ENCODE data around the gene MAZ. TPM values are rescaled to one million over a fixed set of nuclear protein-coding genes. Genes with fewer than 3 reads are reported as not detected.

MAZ gene
- total and polyA plus RNA-seq, 2 experiments from 2014 or later: 132 to 190 TPM

GRCh38 chr16:29816694-29817441 lies 10.5 kb downstream of the MAZ start:
- DNase-seq (ENCODE audit: low spot score): peak; percentile 73
- Histone ChIP-seq H3K79me2 (peaks cover 56% of the 10 kb centered on the region), H3K36me3 (replicated peaks; ENCODE audit: insufficient read depth, low read depth) (no peaks in the 10 kb centered on the region), H4K20me1 (ENCODE audit: insufficient read depth, poor library complexity, severe bottlenecking) (no peaks in the 10 kb centered on the region), H3K9me2 (replicated peaks; ENCODE audit: insufficient read depth) (no peaks in the 10 kb centered on the region), H2AFZ (peak overlapping the region; percentile 59), H3K4me1 (ENCODE audit: insufficient read depth) (peaks cover 35% of the 10 kb centered on the region), H3K4me3 (peak overlapping the region; percentile 42), H3K9me3 (ENCODE audit: low read depth) (no peaks in the 10 kb centered on the region), H3K27ac (peak overlapping the region; percentile 93), H3K27me3 (no peaks in the 10 kb centered on the region), H3K4me2 (peak overlapping the region; percentile 87)
- 3% methylated on average over 27 of the region's 37 CpGs for WGBS (ENCODE audit: low lambda C conversion rate, missing lambda C conversion rate)
- TF ChIP-seq, protein P1, sequence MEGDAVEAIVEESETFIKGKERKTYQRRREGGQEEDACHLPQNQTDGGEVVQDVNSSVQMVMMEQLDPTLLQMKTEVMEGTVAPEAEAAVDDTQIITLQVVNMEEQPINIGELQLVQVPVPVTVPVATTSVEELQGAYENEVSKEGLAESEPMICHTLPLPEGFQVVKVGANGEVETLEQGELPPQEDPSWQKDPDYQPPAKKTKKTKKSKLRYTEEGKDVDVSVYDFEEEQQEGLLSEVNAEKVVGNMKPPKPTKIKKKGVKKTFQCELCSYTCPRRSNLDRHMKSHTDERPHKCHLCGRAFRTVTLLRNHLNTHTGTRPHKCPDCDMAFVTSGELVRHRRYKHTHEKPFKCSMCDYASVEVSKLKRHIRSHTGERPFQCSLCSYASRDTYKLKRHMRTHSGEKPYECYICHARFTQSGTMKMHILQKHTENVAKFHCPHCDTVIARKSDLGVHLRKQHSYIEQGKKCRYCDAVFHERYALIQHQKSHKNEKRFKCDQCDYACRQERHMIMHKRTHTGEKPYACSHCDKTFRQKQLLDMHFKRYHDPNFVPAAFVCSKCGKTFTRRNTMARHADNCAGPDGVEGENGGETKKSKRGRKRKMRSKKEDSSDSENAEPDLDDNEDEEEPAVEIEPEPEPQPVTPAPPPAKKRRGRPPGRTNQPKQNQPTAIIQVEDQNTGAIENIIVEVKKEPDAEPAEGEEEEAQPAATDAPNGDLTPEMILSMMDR (IDR thresholded peaks at IDR 0.05; ENCODE audit: poor library complexity): no peak
- TF ChIP-seq EZH2phosphoT487 (IDR thresholded peaks at IDR 0.05; ENCODE audit: low read depth, severe bottlenecking, unreplicated experiment): no peak
- TF ChIP-seq EZH2 (IDR thresholded peaks at IDR 0.05; ENCODE audit: borderline replicate concordance): no peak

DNA sequence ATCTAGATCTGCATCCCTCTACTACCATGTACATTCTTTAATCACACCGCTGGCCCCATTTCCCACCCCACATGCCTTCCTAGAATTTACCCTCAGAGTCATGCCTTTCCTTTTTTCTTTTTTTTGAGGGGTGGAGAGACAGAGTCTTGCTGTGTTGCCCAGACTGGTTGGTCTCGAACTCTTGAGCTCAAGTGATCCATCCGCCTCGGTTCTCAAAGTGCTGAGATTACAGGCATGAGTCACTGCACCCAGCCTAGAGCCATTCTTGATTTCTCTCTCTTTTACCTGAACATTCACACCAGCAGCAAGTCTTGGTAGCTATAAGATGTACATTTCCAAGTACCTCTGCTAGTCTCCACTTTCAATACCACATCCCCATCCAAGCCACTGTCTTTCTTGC lies 11.8 kb downstream of the MAZ start:
- Histone ChIP-seq H3K9me3 (ENCODE audit: low read depth) (no peaks in the 10 kb centered on the region), H3K27me3 (no peaks in the 10 kb centered on the region), H3K4me2 (peak overlapping the region; percentile 87), H3K4me1 (ENCODE audit: insufficient read depth) (peaks cover 44% of the 10 kb centered on the region), H3K4me3 (no peak overlapping the region), H4K20me1 (ENCODE audit: insufficient read depth, poor library complexity, severe bottlenecking) (peaks cover 3% of the 10 kb centered on the region), H3K9me2 (replicated peaks; ENCODE audit: insufficient read depth) (no peaks in the 10 kb centered on the region), H2AFZ (no peak overlapping the region), H3K36me3 (replicated peaks; ENCODE audit: insufficient read depth, low read depth) (no peaks in the 10 kb centered on the region), H3K79me2 (peaks cover 63% of the 10 kb centered on the region), H3K27ac (no peak overlapping the region)
- TF ChIP-seq EZH2 (IDR thresholded peaks at IDR 0.05; ENCODE audit: borderline replicate concordance) (no peak), EZH2phosphoT487 (IDR thresholded peaks at IDR 0.05; ENCODE audit: low read depth, severe bottlenecking, unreplicated experiment) (no peak)
- TF ChIP-seq, protein P1 (IDR thresholded peaks at IDR 0.05; ENCODE audit: poor library complexity): no peak
- WGBS (ENCODE audit: low lambda C conversion rate, missing lambda C conversion rate): 84% methylated on average over 4 of the region's 4 CpGs
- no peak for DNase-seq (ENCODE audit: low spot score)

DNA sequence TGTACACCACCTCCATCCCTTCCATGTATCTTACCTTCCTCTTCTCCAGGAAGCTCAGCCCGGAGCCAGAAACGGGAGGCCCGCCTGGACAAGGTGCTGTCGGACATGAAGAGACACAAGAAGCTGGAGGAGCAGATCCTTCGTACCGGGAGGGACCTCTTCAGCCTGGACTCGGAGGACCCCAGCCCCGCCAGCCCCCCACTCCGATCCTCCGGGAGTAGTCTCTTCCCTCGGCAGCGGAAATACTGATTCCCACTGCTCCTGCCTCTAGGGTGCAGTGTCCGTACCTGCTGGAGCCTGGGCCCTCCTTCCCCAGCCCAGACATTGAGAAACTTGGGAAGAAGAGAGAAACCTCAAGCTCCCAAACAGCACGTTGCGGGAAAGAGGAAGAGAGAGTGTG lies 13.2 kb downstream of the MAZ start:
- TF ChIP-seq, protein P1 (IDR thresholded peaks at IDR 0.05; ENCODE audit: poor library complexity): peak; percentile 25
- no peak for TF ChIP-seq EZH2 (IDR thresholded peaks at IDR 0.05; ENCODE audit: borderline replicate concordance)
- H3K27me3 ChIP-seq: no peaks in the 10 kb centered on the region
- no peak for DNase-seq (ENCODE audit: low spot score)
- H2AFZ ChIP-seq: no peak overlapping the region
- no peaks in the 10 kb centered on the region for H3K9me2 ChIP-seq (replicated peaks; ENCODE audit: insufficient read depth)
- peak overlapping the region; percentile 83 for H3K4me2 ChIP-seq
- H3K36me3 ChIP-seq (replicated peaks; ENCODE audit: insufficient read depth, low read depth): no peaks in the 10 kb centered on the region
- H3K79me2 ChIP-seq: peaks cover 64% of the 10 kb centered on the region
- H3K27ac ChIP-seq: peak overlapping the region; percentile 90
- peaks cover 54% of the 10 kb centered on the region for H3K4me1 ChIP-seq (ENCODE audit: insufficient read depth)
- H3K9me3 ChIP-seq (ENCODE audit: low read depth): no peaks in the 10 kb centered on the region
- H4K20me1 ChIP-seq (ENCODE audit: insufficient read depth, poor library complexity, severe bottlenecking): peaks cover 3% of the 10 kb centered on the region
- WGBS (ENCODE audit: low lambda C conversion rate, missing lambda C conversion rate): 76% methylated on average over 9 of the region's 15 CpGs
- no peak overlapping the region for H3K4me3 ChIP-seq

Measured in hepatocyte (in vitro differentiated cells).